ENCODE results near the gene F13B. TPM values are rescaled to one million over a fixed set of nuclear protein-coding genes. Genes with fewer than 3 reads are reported as not detected.
"Not testable (repeated sequence)": the region's sequence is repeated elsewhere in the genome, so short reads cannot be mapped to it uniquely, and the experiment has no call there.

Gene F13B
- not detected in 2 replicates for total RNA-seq (2014; rRNA removed; shearing (Covaris generic))

GRCh38 chr1:197066719-197067456 is at the start of gene F13B:
Gene F13B, minus strand, starts transcription at chr1:197067260. Its CDS starts 37 bp downstream, at chr1:197067223.
- no peak for DNase-seq (ENCODE audit: low read depth)

- DNase-seq (ENCODE audit: low read depth) = no peak
These were observed 49.1 kb upstream of the F13B start for GRCh38 chr1:197116156-197116555.

- no peak for DNase-seq (ENCODE audit: low read depth)
These were observed 39.8 kb upstream of the F13B start for GRCh38 chr1:197106869-197107268.

- no peak for DNase-seq (ENCODE audit: low read depth)
These were observed 36.2 kb upstream of the F13B start for GRCh38 chr1:197103300-197103699.

- DNase-seq (ENCODE audit: low read depth) = no peak
These were observed 34.9 kb upstream of the F13B start for GRCh38 chr1:197101978-197102377.

- DNase-seq (ENCODE audit: low read depth) = no peak
These were observed 33.6 kb upstream of the F13B start for GRCh38 chr1:197100677-197101076.

GRCh38 chr1:197099444-197099843 is 32.4 kb upstream of the F13B start:
- DNase-seq (ENCODE audit: low read depth) = no peak

- DNase-seq (ENCODE audit: low read depth) = not testable (repeated sequence)
These were observed 29.9 kb upstream of the F13B start for GRCh38 chr1:197096971-197097370.

GRCh38 chr1:197096137-197096536 is 29.1 kb upstream of the F13B start:
- no peak for DNase-seq (ENCODE audit: low read depth)

- DNase-seq (ENCODE audit: low read depth) = no peak
These were observed 26.3 kb upstream of the F13B start for GRCh38 chr1:197093226-197093885.

GRCh38 chr1:197092491-197093023 is 25.5 kb upstream of the F13B start:
- no peak for DNase-seq (ENCODE audit: low read depth)

- DNase-seq (ENCODE audit: low read depth) = no peak
These were observed 16.4 kb upstream of the F13B start for GRCh38 chr1:197083474-197083873.

- peak; percentile 26 for DNase-seq (ENCODE audit: low read depth)
These were observed 14.2 kb upstream of the F13B start for GRCh38 chr1:197081117-197081753.

- DNase-seq (ENCODE audit: low read depth) = no peak
These were observed 13.3 kb upstream of the F13B start for GRCh38 chr1:197080323-197080722.

- no peak for DNase-seq (ENCODE audit: low read depth)
These were observed 9.5 kb upstream of the F13B start for GRCh38 chr1:197076585-197076984.

- no peak for DNase-seq (ENCODE audit: low read depth)
These were observed 6.9 kb upstream of the F13B start for GRCh38 chr1:197073978-197074377.

GRCh38 chr1:197067457-197067818 is 378 bp upstream of the F13B start:
- DNase-seq (ENCODE audit: low read depth) = no peak

GRCh38 chr1:197066277-197066676 is 783 bp downstream of the F13B start:
- no peak for DNase-seq (ENCODE audit: low read depth)

- no peak for DNase-seq (ENCODE audit: low read depth)
These were observed 1.5 kb downstream of the F13B start for GRCh38 chr1:197065559-197065958.

- DNase-seq (ENCODE audit: low read depth) = no peak
These were observed 3.8 kb downstream of the F13B start for GRCh38 chr1:197063212-197063611.

- no peak for DNase-seq (ENCODE audit: low read depth)
These were observed 4.4 kb downstream of the F13B start for GRCh38 chr1:197062692-197063091.

GRCh38 chr1:197049100-197049499 is 18.0 kb downstream of the F13B start:
- no peak for DNase-seq (ENCODE audit: low read depth)

Data from M059J (cell line).